ENCODE results near the gene BLM.

GRCh38 chr15:90837094-90837493 lies 119.9 kb downstream of the BLM start:
- TF ChIP-seq JUND (IDR thresholded peaks at IDR 0.05) (no peak), CTCF (IDR thresholded peaks at IDR 0.05) (no peak), TEAD4 (IDR thresholded peaks at IDR 0.05; ENCODE audit: borderline replicate concordance, insufficient read depth) (no peak), TAF1 (IDR thresholded peaks at IDR 0.05; ENCODE audit: borderline replicate concordance, low read depth, low read length) (no peak), SMC3 (IDR thresholded peaks at IDR 0.05; ENCODE audit: low read depth, low read length) (no peak), RAD21 (IDR thresholded peaks at IDR 0.05; ENCODE audit: low read length) (no peak), EP300 (IDR thresholded peaks at IDR 0.05; ENCODE audit: borderline replicate concordance in 1 of 2, low read depth in 1 of 2, low read length in 1 of 2) (no peak), NRF1 (IDR thresholded peaks at IDR 0.05; ENCODE audit: low read depth, low read length) (no peak)

All from SK-N-SH (cell line).